GM19463 (cell line): ENCODE measurements around the gene TMEM126B.
A peak's percentile ranks its signal among the peaks of the same experiment; 100 is the strongest.

Experiments
- ATAC-seq: cut with Tn5 transposase; IDR thresholded peaks from one replicate; pipeline ENCODE4 v1.9.1; 2021; ENCODE audit warnings: mild to moderate bottlenecking, moderate library complexity; ENCODE audit not compliant: unreplicated experiment

TMEM126B gene

GRCh38 chr11:85680897-85681296, 52.5 kb downstream of the TMEM126B start:
- no peak for ATAC-seq

- peak; percentile 88 for ATAC-seq
Observed at GRCh38 chr11:85682330-85683305, 54.2 kb downstream of the TMEM126B start.

- no peak for ATAC-seq
Observed at GRCh38 chr11:85685125-85685819, 56.9 kb downstream of the TMEM126B start.

GRCh38 chr11:85685820-85686459, 57.5 kb downstream of the TMEM126B start, which contains the start of gene CCDC89:
TSS of gene CCDC89 (minus strand) at chr11:85686195. CDS start at chr11:85686130, 65 bp downstream.
- ATAC-seq, result no peak
